Hepatocyte (in vitro differentiated cells): ENCODE measurements around the gene NTRK1. TPM values are rescaled to one million over a fixed set of nuclear protein-coding genes. Genes with fewer than 3 reads are reported as not detected.

Experiments used
- DNase-seq: peaks from one replicate; pipeline ENCODE4 v3.0.0-alpha.2; 2016; ENCODE audit warnings: low spot score
- H2AFZ ChIP-seq: fragments of 200-600 bp; sonication (generic); 2 replicates; pipeline ENCODE4 v1.6.0; 2016; ENCODE audit warnings: antibody characterized with exemption, mild to moderate bottlenecking
- H3K27ac ChIP-seq: fragments of 200-600 bp; sonication (generic); 2 replicates; pipeline ENCODE4 v1.5.1; 2016; ENCODE audit warnings: mild to moderate bottlenecking
- H3K27me3 ChIP-seq: fragments of 200-600 bp; sonication (generic); 2 replicates; pipeline ENCODE4 v1.6.1; 2016
- H3K36me3 ChIP-seq: fragments of 200-600 bp; sonication (generic); replicated peaks from 2 replicates; pipeline ENCODE4 v1.5.1; 2016; ENCODE audit warnings: low read depth; ENCODE audit not compliant: insufficient read depth
- H3K4me1 ChIP-seq: fragments of 200-600 bp; sonication (generic); 2 replicates; pipeline ENCODE4 v1.5.1; 2016; ENCODE audit warnings: mild to moderate bottlenecking, moderate library complexity; ENCODE audit not compliant: insufficient read depth
- H3K4me2 ChIP-seq: fragments of 200-600 bp; sonication (generic); 2 replicates; pipeline ENCODE4 v1.6.0; 2016
- H3K4me3 ChIP-seq: fragments of 200-600 bp; sonication (generic); 2 replicates; pipeline ENCODE4 v1.5.1; 2016; ENCODE audit warnings: mild to moderate bottlenecking
- H3K79me2 ChIP-seq: fragments of 200-600 bp; sonication (generic); 2 replicates; pipeline ENCODE4 v1.6.0; 2017; ENCODE audit warnings: mild to moderate bottlenecking
- H3K9me2 ChIP-seq: fragments of 200-600 bp; sonication (generic); replicated peaks from 2 replicates; pipeline ENCODE4 v1.6.0; 2017; ENCODE audit warnings: mild to moderate bottlenecking; ENCODE audit not compliant: insufficient read depth
- H3K9me3 ChIP-seq: fragments of 200-600 bp; sonication (generic); 2 replicates; pipeline ENCODE4 v1.5.1; 2016; ENCODE audit warnings: low read depth, mild to moderate bottlenecking
- H4K20me1 ChIP-seq: fragments of 200-600 bp; sonication (generic); 2 replicates; pipeline ENCODE4 v1.6.0; 2016; ENCODE audit warnings: mild to moderate bottlenecking; ENCODE audit not compliant: insufficient read depth, poor library complexity, severe bottlenecking
- CTCF ChIP-seq: fragments of 200-600 bp; sonication (generic); IDR thresholded peaks from 2 replicates; pipeline ENCODE4 v1.5.1; 2016; ENCODE audit warnings: antibody characterized with exemption, mild to moderate bottlenecking; ENCODE audit not compliant: poor library complexity
- EZH2 ChIP-seq: fragments of 200-600 bp; sonication (generic); IDR thresholded peaks from 2 replicates; pipeline ENCODE4 v1.6.1; 2016; ENCODE audit warnings: antibody characterized with exemption, mild to moderate bottlenecking, borderline replicate concordance
- EZH2phosphoT487 ChIP-seq: fragments of 200-600 bp; sonication (generic); IDR thresholded peaks from one replicate; pipeline ENCODE4 v1.6.1; 2018; ENCODE audit warnings: antibody characterized with exemption, mild to moderate bottlenecking, low read depth, moderate library complexity; ENCODE audit not compliant: unreplicated experiment, severe bottlenecking
- WGBS: methylation state at CpG from one replicate; pipeline ENCODE4 v1.1.6; 2016; ENCODE audit warnings: low lambda C conversion rate; ENCODE audit errors: missing lambda C conversion rate; 5-methylcytosine and 5-hydroxymethylcytosine counted together
- polyA plus RNA-seq: library from polyadenylated mRNA; unstranded; fragments of >200 nt; fragmentation: Nextera tagmentation; extraction: Ambion mirVana; gene quantifications from 2 replicates; pipeline ENCODE4 v1.2.1, GENCODE V29; 2016
- total RNA-seq: library from RNA; depleted of rRNA; stranded (reverse); fragments of >200 nt; gene quantifications from 2 replicates; pipeline ENCODE4 v1.2.3, GENCODE V29; 2014

Gene NTRK1
- total and polyA plus RNA-seq, 2 experiments from 2014 or later = 0.13 TPM; not detected in 1

DNA sequence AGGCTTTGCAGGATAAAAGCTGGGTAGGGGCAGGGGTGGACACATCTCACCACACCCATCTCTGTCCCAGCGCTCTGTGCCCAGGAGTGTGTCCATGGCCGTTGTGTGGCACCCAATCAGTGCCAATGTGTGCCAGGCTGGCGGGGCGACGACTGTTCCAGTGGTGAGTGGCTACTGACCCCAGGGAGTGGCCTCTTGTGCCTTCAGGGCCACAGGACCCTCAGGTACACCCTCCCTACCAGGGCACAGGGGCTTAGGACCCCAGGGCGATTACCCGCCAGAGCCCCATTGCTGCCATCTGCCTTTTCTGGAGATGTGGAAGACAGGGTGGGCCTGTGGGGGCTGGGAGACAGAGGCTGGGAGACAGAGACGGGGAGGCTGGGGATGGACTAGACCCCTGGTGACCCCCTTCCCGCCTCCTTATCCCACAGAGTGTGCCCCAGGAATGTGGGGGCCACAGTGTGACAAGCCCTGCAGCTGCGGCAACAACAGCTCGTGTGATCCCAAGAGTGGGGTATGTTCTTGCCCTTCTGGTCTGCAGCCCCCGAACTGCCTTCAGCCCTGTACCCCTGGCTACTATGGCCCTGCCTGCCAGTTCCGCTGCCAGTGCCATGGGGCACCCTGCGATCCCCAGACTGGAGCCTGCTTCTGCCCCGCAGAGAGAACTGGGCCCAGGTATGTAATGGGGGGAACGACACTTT, 45.7 kb downstream of the NTRK1 start:
- H3K36me3 ChIP-seq = no peaks in the 10 kb centered on the region
- peaks cover 4% of the 10 kb centered on the region for H3K4me1 ChIP-seq
- H3K9me3 ChIP-seq = no peaks in the 10 kb centered on the region
- no peak overlapping the region for H2AFZ ChIP-seq
- H3K79me2 ChIP-seq = no peaks in the 10 kb centered on the region
- no peaks in the 10 kb centered on the region for H3K27me3 ChIP-seq
- WGBS = 95% methylated on average over 16 of the region's 16 CpGs
- TF ChIP-seq CTCF = no peak
- no peak for TF ChIP-seq EZH2
- TF ChIP-seq EZH2phosphoT487 = no peak
- no peak for DNase-seq
- H4K20me1 ChIP-seq = no peaks in the 10 kb centered on the region
- H3K4me2 ChIP-seq = no peak overlapping the region
- H3K9me2 ChIP-seq = no peaks in the 10 kb centered on the region
- no peak overlapping the region for H3K4me3 ChIP-seq
- H3K27ac ChIP-seq = no peak overlapping the region

GRCh38 chr1:156908541-156908940, 47.9 kb downstream of the NTRK1 start:
- no peaks in the 10 kb centered on the region for H3K36me3 ChIP-seq
- H3K79me2 ChIP-seq = no peaks in the 10 kb centered on the region
- H3K4me2 ChIP-seq = no peak overlapping the region
- no peak overlapping the region for H3K27ac ChIP-seq
- H3K9me2 ChIP-seq = no peaks in the 10 kb centered on the region
- no peak overlapping the region for H3K4me3 ChIP-seq
- H2AFZ ChIP-seq = no peak overlapping the region
- no peaks in the 10 kb centered on the region for H3K27me3 ChIP-seq
- H4K20me1 ChIP-seq = no peaks in the 10 kb centered on the region
- TF ChIP-seq CTCF = no peak
- no peak for TF ChIP-seq EZH2
- no peak for TF ChIP-seq EZH2phosphoT487
- DNase-seq = no peak
- H3K9me3 ChIP-seq = no peaks in the 10 kb centered on the region
- WGBS = 93% methylated on average over 24 of the region's 29 CpGs
- H3K4me1 ChIP-seq = peaks cover 10% of the 10 kb centered on the region

GRCh38 chr1:156908955-156909354, 48.3 kb downstream of the NTRK1 start:
- Histone ChIP-seq H3K36me3 (no peaks in the 10 kb centered on the region), H3K27me3 (no peaks in the 10 kb centered on the region)
- WGBS = 86% methylated on average over 10 of the region's 10 CpGs

More at GRCh38 chr1:156908955-156909354, 48.3 kb downstream of the NTRK1 start:
- H3K4me3 ChIP-seq = no peak overlapping the region
- H3K27ac ChIP-seq = no peak overlapping the region
- no peak overlapping the region for H3K4me2 ChIP-seq
- DNase-seq = no peak
- TF ChIP-seq CTCF = no peak
- no peak for TF ChIP-seq EZH2
- TF ChIP-seq EZH2phosphoT487 = no peak
- no peaks in the 10 kb centered on the region for H3K9me3 ChIP-seq
- peaks cover 14% of the 10 kb centered on the region for H3K4me1 ChIP-seq
- no peaks in the 10 kb centered on the region for H3K9me2 ChIP-seq
- no peaks in the 10 kb centered on the region for H3K79me2 ChIP-seq
- no peaks in the 10 kb centered on the region for H4K20me1 ChIP-seq
- no peak overlapping the region for H2AFZ ChIP-seq
